ENCODE data around the gene CLTC. TPM values are rescaled to one million over a fixed set of nuclear protein-coding genes. Genes with fewer than 3 reads are reported as not detected.

CLTC gene
- total and polyA plus RNA-seq, 2 of the 8 experiments (the other 6 are each of a cell fraction or from before 2014, with no cell fraction given), result 175 to 283 TPM

DNA sequence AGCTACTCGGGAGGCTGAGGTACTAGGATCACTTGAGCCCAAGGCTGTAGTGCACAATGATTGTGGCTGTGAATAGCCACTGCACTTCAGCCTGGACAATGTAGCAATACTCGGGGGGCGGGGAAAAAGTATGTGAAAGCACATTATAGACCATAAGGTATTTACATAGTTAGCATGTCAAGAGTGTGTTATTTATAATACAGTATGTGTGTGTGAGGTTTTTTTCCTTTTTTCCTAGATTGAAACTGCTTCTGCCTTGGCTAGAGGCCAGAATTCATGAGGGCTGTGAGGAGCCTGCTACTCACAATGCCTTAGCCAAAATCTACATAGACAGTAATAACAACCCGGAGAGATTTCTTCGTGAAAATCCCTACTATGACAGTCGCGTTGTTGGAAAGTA lies 57.0 kb downstream of the CLTC start:
- no peak overlapping the region for H2BK120ac ChIP-seq (replicated peaks; ENCODE audit: low read depth, low read length)
- H2BK20ac ChIP-seq (ENCODE audit: low read length), result no peak overlapping the region
- H3K4ac ChIP-seq (replicated peaks; ENCODE audit: insufficient read length, low read depth, low read length), result no peak overlapping the region
- H3K4me2 ChIP-seq (ENCODE audit: insufficient read depth in 1 of 2, low read depth in 2 of 2, low read length in 2 of 2), result no peak overlapping the region
- no peaks in the 10 kb centered on the region for H3K79me2 ChIP-seq (ENCODE audit: control insufficient read depth in 1 of 2, insufficient read depth in 2 of 2, low read length in 2 of 2)
- H3K27ac ChIP-seq (ENCODE audit: low read depth, low read length), result no peak overlapping the region
- H3K18ac ChIP-seq (ENCODE audit: extremely low read depth, low read length), result no peak overlapping the region
- no peak overlapping the region for H4K5ac ChIP-seq (ENCODE audit: insufficient read length, low read depth, low read length)
- 93% methylated on average over 7 of the region's 7 CpGs; no CpG with 5 or more reads in 1 of the 2 experiments for WGBS, 2 experiments (ENCODE audit: extremely low coverage in 1 of 2, insufficient coverage in 1 of 2, insufficient read length in 1 of 2, insufficient replicate concordance in 2 of 2, low coverage in 1 of 2, low lambda C conversion rate in 2 of 2, missing lambda C conversion rate in 1 of 2)
- H3K36me3 ChIP-seq (ENCODE audit: control insufficient read depth in 2 of 4, insufficient read depth in 4 of 4, low read length in 3 of 4), result peaks cover 20 to 95% (median 70%) of the 10 kb centered on the region in 4 experiments
- H3K9me3 ChIP-seq (ENCODE audit: insufficient read depth in 2 of 2, low read depth in 1 of 2, low read length in 1 of 2), result no peaks in the 10 kb centered on the region
- no peak overlapping the region for H2AK5ac ChIP-seq (ENCODE audit: low read depth, low read length)
- H3K23ac ChIP-seq (ENCODE audit: insufficient read length), result no peak overlapping the region
- no peak overlapping the region for H3K56ac ChIP-seq (replicated peaks; ENCODE audit: insufficient read length, low read depth, low read length)
- POLR2A ChIA-PET (ENCODE audit: partially characterized antibody), result interaction anchor here (0.6 kb wide), 1 partner anchor 370 kb away, joined by 4 read pairs; no protein-coding TSS in a partner anchor
- no peak overlapping the region for H4K91ac ChIP-seq (replicated peaks; ENCODE audit: insufficient read length, low read length)
- no peak overlapping the region for H3K9ac ChIP-seq (replicated peaks in 1 of 4; ENCODE audit: extremely low read depth in 1 of 4, low read depth in 3 of 4, low read length in 3 of 4)
- no peaks in the 10 kb centered on the region for H3K79me1 ChIP-seq (ENCODE audit: low read depth, low read length)
- no peak overlapping the region for H4K8ac ChIP-seq (ENCODE audit: extremely low read depth, insufficient read depth, low read length)
- no peak overlapping the region for H2BK5ac ChIP-seq (ENCODE audit: low read depth, low read length)
- H3K14ac ChIP-seq (ENCODE audit: insufficient read length), result no peak overlapping the region
- no peaks in the 10 kb centered on the region for H3K27me3 ChIP-seq (replicated peaks in 1 of 4; ENCODE audit: control insufficient read depth in 3 of 4, extremely low read depth in 1 of 4, insufficient read depth in 3 of 4, low read length in 3 of 4)
- DNase-seq (ENCODE audit: low read depth in 1 of 2, low spot score in 2 of 2) (no peak), FAIRE-seq (no peak)
- CTCF ChIA-PET (ENCODE audit: partially characterized antibody), result interaction anchor here (0.6 to 1.1 kb wide), 3 partner anchors 68 to 1546 kb away, joined by 3 to 4 read pairs (median 3); no protein-coding TSS in a partner anchor
- H4K20me1 ChIP-seq (replicated peaks in 1 of 2; ENCODE audit: control insufficient read depth in 1 of 2, insufficient read depth in 2 of 2, low read length in 2 of 2), result peaks cover 2% of the 10 kb centered on the region in 2 experiments
- no peak overlapping the region for H2AFZ ChIP-seq (ENCODE audit: low read length)
- H2BK12ac ChIP-seq (ENCODE audit: low read depth, low read length), result no peak overlapping the region
- H3K4me1 ChIP-seq (replicated peaks in 1 of 4; ENCODE audit: control insufficient read depth in 3 of 4, insufficient read depth in 4 of 4, low read length in 3 of 4), result no peaks in the 10 kb centered on the region
- no peak overlapping the region for H3K4me3 ChIP-seq (ENCODE audit: extremely low read depth in 1 of 4, insufficient read depth in 2 of 4, low read depth in 3 of 4, low read length in 4 of 4)
- H2BK15ac ChIP-seq (ENCODE audit: low read length), result no peak overlapping the region
- H3K23me2 ChIP-seq (ENCODE audit: low read depth, low read length), result no peaks in the 10 kb centered on the region
- TF ChIP-seq SIX5 (IDR thresholded peaks at IDR 0.05; ENCODE audit: low read depth, low read length) (no peak), RXRA (IDR thresholded peaks at IDR 0.05; ENCODE audit: insufficient read depth, low read depth, low read length) (no peak), CBX8 (IDR thresholded peaks at IDR 0.05; ENCODE audit: borderline replicate concordance, low read depth, low read length) (no peak), SIRT6 (IDR thresholded peaks at IDR 0.05; ENCODE audit: low read length) (no peak), TEAD4 (IDR thresholded peaks at IDR 0.05; ENCODE audit: low read depth, low read length) (no peak), SP2 (IDR thresholded peaks at IDR 0.05; ENCODE audit: low read length) (no peak), EGR1 (IDR thresholded peaks at IDR 0.05; ENCODE audit: borderline replicate concordance, low read depth, low read length) (no peak), EP300 (IDR thresholded peaks at IDR 0.05; ENCODE audit: borderline replicate concordance in 1 of 2, low read depth in 2 of 2, low read length in 2 of 2) (no peak), TAF7 (optimal IDR thresholded peaks at IDR 0.05; ENCODE audit: borderline replicate concordance, low read depth, low read length) (no peak), BCL11A (IDR thresholded peaks at IDR 0.05; ENCODE audit: low read depth in 2 of 2, low read length in 2 of 2) (no peak), ASH2L (IDR thresholded peaks at IDR 0.05; ENCODE audit: low read length) (no peak), RNF2 (IDR thresholded peaks at IDR 0.05; ENCODE audit: borderline replicate concordance, low read depth, low read length, missing control alignments, poor library complexity, severe bottlenecking) (no peak)
- TF ChIP-seq, protein P1, sequence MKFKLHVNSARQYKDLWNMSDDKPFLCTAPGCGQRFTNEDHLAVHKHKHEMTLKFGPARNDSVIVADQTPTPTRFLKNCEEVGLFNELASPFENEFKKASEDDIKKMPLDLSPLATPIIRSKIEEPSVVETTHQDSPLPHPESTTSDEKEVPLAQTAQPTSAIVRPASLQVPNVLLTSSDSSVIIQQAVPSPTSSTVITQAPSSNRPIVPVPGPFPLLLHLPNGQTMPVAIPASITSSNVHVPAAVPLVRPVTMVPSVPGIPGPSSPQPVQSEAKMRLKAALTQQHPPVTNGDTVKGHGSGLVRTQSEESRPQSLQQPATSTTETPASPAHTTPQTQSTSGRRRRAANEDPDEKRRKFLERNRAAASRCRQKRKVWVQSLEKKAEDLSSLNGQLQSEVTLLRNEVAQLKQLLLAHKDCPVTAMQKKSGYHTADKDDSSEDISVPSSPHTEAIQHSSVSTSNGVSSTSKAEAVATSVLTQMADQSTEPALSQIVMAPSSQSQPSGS (IDR thresholded peaks at IDR 0.05; ENCODE audit: low read length), result no peak

All from H1 (cell line).